Measurements from ENCODE around the gene THSD7B. TPM values are rescaled to one million over a fixed set of nuclear protein-coding genes. Genes with fewer than 3 reads are reported as not detected.

The THSD7B gene
- total RNA-seq, 1 experiment from 2014 or later, result not detected

- DNase-seq (ENCODE audit: low read depth), result no peak
Measured at GRCh38 chr2:137192366-137193310, 427.3 kb downstream of the THSD7B start.

GRCh38 chr2:137193401-137193800, 428.1 kb downstream of the THSD7B start:
- no peak for DNase-seq (ENCODE audit: low read depth)

- no peak for DNase-seq (ENCODE audit: low read depth)
Measured at GRCh38 chr2:137194111-137194510, 428.8 kb downstream of the THSD7B start.

GRCh38 chr2:137199751-137200150, 434.4 kb downstream of the THSD7B start:
- DNase-seq (ENCODE audit: low read depth), result no peak

GRCh38 chr2:137202318-137202717, 437.0 kb downstream of the THSD7B start:
- DNase-seq (ENCODE audit: low read depth), result no peak

- DNase-seq (ENCODE audit: low read depth), result no peak
Measured at GRCh38 chr2:137205324-137205723, 440.0 kb downstream of the THSD7B start.

- no peak for DNase-seq (ENCODE audit: low read depth)
Measured at GRCh38 chr2:137206069-137206468, 440.7 kb downstream of the THSD7B start.

GRCh38 chr2:137207030-137207429, 441.7 kb downstream of the THSD7B start:
- DNase-seq (ENCODE audit: low read depth), result no peak

GRCh38 chr2:137208431-137208891, 443.1 kb downstream of the THSD7B start:
- no peak for DNase-seq (ENCODE audit: low read depth)

- no peak for DNase-seq (ENCODE audit: low read depth)
Measured at GRCh38 chr2:137210039-137210438, 444.7 kb downstream of the THSD7B start.

- DNase-seq (ENCODE audit: low read depth), result no peak
Measured at GRCh38 chr2:137211761-137212160, 446.4 kb downstream of the THSD7B start.

- DNase-seq (ENCODE audit: low read depth), result no peak
Measured at GRCh38 chr2:137220438-137220993, 455.2 kb downstream of the THSD7B start.

GRCh38 chr2:137221797-137222492, 456.6 kb downstream of the THSD7B start:
- DNase-seq (ENCODE audit: low read depth), result no peak

GRCh38 chr2:137223722-137224121, 458.4 kb downstream of the THSD7B start:
- DNase-seq (ENCODE audit: low read depth), result no peak

GRCh38 chr2:137228566-137228965, 463.2 kb downstream of the THSD7B start:
- DNase-seq (ENCODE audit: low read depth), result no peak

GRCh38 chr2:137229834-137230233, 464.5 kb downstream of the THSD7B start:
- no peak for DNase-seq (ENCODE audit: low read depth)

GRCh38 chr2:137231628-137232027, 466.3 kb downstream of the THSD7B start:
- no peak for DNase-seq (ENCODE audit: low read depth)

GRCh38 chr2:137232076-137232475, 466.7 kb downstream of the THSD7B start:
- DNase-seq (ENCODE audit: low read depth), result no peak

- DNase-seq (ENCODE audit: low read depth), result no peak
Measured at GRCh38 chr2:137233091-137233490, 467.7 kb downstream of the THSD7B start.

- no peak for DNase-seq (ENCODE audit: low read depth)
Measured at GRCh38 chr2:137237055-137237454, 471.7 kb downstream of the THSD7B start.

GRCh38 chr2:137238065-137238464, 472.7 kb downstream of the THSD7B start:
- DNase-seq (ENCODE audit: low read depth), result no peak

GRCh38 chr2:137249463-137250130, 484.3 kb downstream of the THSD7B start:
- DNase-seq (ENCODE audit: low read depth), result no peak
